Activated naive CD4-positive, alpha-beta T cell treated with anti-CD3 and anti-CD28 coated beads, Interleukin-2, amount 10 ng/mL, durations not matched to agents 7 days and 5 days (primary cell): Measurements from ENCODE around the gene HES1.

Source experiments
- CTCF ChIA-PET: fragments of 350-600 bp; sonication (Branson Sonifier 250); formaldehyde crosslinking; loops from one replicate; lab custom pipeline; 2021; ENCODE audit warnings: antibody characterized with exemption; lab: Charles Lee
- DNase-seq: peaks from one replicate; pipeline ENCODE4 v3.0.0-alpha.2; 2020
- H3K27ac Mint-ChIP-seq: one replicate; pipeline ENCODE4 v1.8.0; 2021; ENCODE audit warnings: mild to moderate bottlenecking, moderate library complexity, mixed read lengths
- H3K27me3 Mint-ChIP-seq: one replicate; pipeline ENCODE4 v1.8.0; 2021; ENCODE audit warnings: mild to moderate bottlenecking, mixed read lengths
- H3K36me3 Mint-ChIP-seq: one replicate; pipeline ENCODE4 v1.8.0; 2021; ENCODE audit warnings: mixed read lengths
- H3K4me1 Mint-ChIP-seq: one replicate; pipeline ENCODE4 v1.8.0; 2021; ENCODE audit warnings: mixed read lengths
- H3K4me3 Mint-ChIP-seq: one replicate; pipeline ENCODE4 v1.8.0; 2021; ENCODE audit warnings: mild to moderate bottlenecking, moderate library complexity, mixed read lengths
- H3K9me3 Mint-ChIP-seq: one replicate; pipeline ENCODE4 v1.8.0; 2021; ENCODE audit warnings: mixed read lengths

Gene HES1

GRCh38 chr3:194111336-194111735 lies 24.6 kb upstream of the HES1 start:
- H3K27ac Mint-ChIP-seq = no peak overlapping the region
- no peaks in the 10 kb centered on the region for H3K4me1 Mint-ChIP-seq
- H3K4me3 Mint-ChIP-seq = no peak overlapping the region
- H3K27me3 Mint-ChIP-seq = peaks cover 47% of the 10 kb centered on the region
- DNase-seq = no peak
- H3K9me3 Mint-ChIP-seq = no peaks in the 10 kb centered on the region
- H3K36me3 Mint-ChIP-seq = no peaks in the 10 kb centered on the region
- CTCF ChIA-PET = no interaction called here

- CTCF ChIA-PET = no interaction called here
- Mint-ChIP-seq H3K9me3 (no peaks in the 10 kb centered on the region), H3K4me3 (no peak overlapping the region), H3K27ac (no peak overlapping the region), H3K27me3 (peaks cover 48% of the 10 kb centered on the region), H3K4me1 (no peaks in the 10 kb centered on the region), H3K36me3 (no peaks in the 10 kb centered on the region)
- DNase-seq = no peak
Observed at GRCh38 chr3:194112120-194113106, 23.5 kb upstream of the HES1 start.

GRCh38 chr3:194114123-194114522 lies 21.8 kb upstream of the HES1 start:
- Mint-ChIP-seq H3K4me1 (no peaks in the 10 kb centered on the region), H3K4me3 (no peak overlapping the region), H3K27me3 (peaks cover 56% of the 10 kb centered on the region), H3K9me3 (no peaks in the 10 kb centered on the region), H3K36me3 (no peaks in the 10 kb centered on the region), H3K27ac (no peak overlapping the region)
- CTCF ChIA-PET = no interaction called here
- no peak for DNase-seq

GRCh38 chr3:194117104-194117845 lies 18.7 kb upstream of the HES1 start:
- CTCF ChIA-PET = no interaction called here
- no peaks in the 10 kb centered on the region for H3K9me3 Mint-ChIP-seq
- H3K4me3 Mint-ChIP-seq = no peak overlapping the region
- H3K27me3 Mint-ChIP-seq = peaks cover 63% of the 10 kb centered on the region
- no peaks in the 10 kb centered on the region for H3K36me3 Mint-ChIP-seq
- no peak for DNase-seq
- H3K27ac Mint-ChIP-seq = no peak overlapping the region
- H3K4me1 Mint-ChIP-seq = no peaks in the 10 kb centered on the region

GRCh38 chr3:194118920-194119319 lies 17.0 kb upstream of the HES1 start:
- no peak for DNase-seq
- Mint-ChIP-seq H3K4me3 (no peak overlapping the region), H3K27me3 (peaks cover 67% of the 10 kb centered on the region), H3K4me1 (no peaks in the 10 kb centered on the region), H3K36me3 (no peaks in the 10 kb centered on the region), H3K27ac (no peak overlapping the region), H3K9me3 (no peaks in the 10 kb centered on the region)
- CTCF ChIA-PET = no interaction called here

GRCh38 chr3:194119831-194120590 lies 15.9 kb upstream of the HES1 start:
- Mint-ChIP-seq H3K27me3 (peaks cover 74% of the 10 kb centered on the region), H3K27ac (no peak overlapping the region), H3K4me3 (no peak overlapping the region), H3K9me3 (no peaks in the 10 kb centered on the region), H3K4me1 (no peaks in the 10 kb centered on the region), H3K36me3 (no peaks in the 10 kb centered on the region)
- no peak for DNase-seq
- CTCF ChIA-PET = no interaction called here

- Mint-ChIP-seq H3K27me3 (peaks cover 76% of the 10 kb centered on the region), H3K4me3 (no peak overlapping the region), H3K36me3 (no peaks in the 10 kb centered on the region), H3K27ac (no peak overlapping the region), H3K4me1 (no peaks in the 10 kb centered on the region), H3K9me3 (no peaks in the 10 kb centered on the region)
- no peak for DNase-seq
- CTCF ChIA-PET = no interaction called here
Observed at GRCh38 chr3:194120789-194121770, 14.9 kb upstream of the HES1 start.

- no peaks in the 10 kb centered on the region for H3K9me3 Mint-ChIP-seq
- peaks cover 75% of the 10 kb centered on the region for H3K27me3 Mint-ChIP-seq
Observed at GRCh38 chr3:194121891-194122631, 13.9 kb upstream of the HES1 start.

GRCh38 chr3:194123726-194124125 lies 12.2 kb upstream of the HES1 start:
- Mint-ChIP-seq H3K27ac (no peak overlapping the region), H3K36me3 (no peaks in the 10 kb centered on the region), H3K4me1 (peaks cover 2% of the 10 kb centered on the region), H3K9me3 (no peaks in the 10 kb centered on the region), H3K4me3 (no peak overlapping the region), H3K27me3 (peaks cover 79% of the 10 kb centered on the region)
- CTCF ChIA-PET = no interaction called here
- no peak for DNase-seq

More at GRCh38 chr3:194121891-194122631, 13.9 kb upstream of the HES1 start:
- no peaks in the 10 kb centered on the region for H3K4me1 Mint-ChIP-seq
- CTCF ChIA-PET = no interaction called here
- H3K36me3 Mint-ChIP-seq = no peaks in the 10 kb centered on the region
- DNase-seq = no peak
- no peak overlapping the region for H3K4me3 Mint-ChIP-seq
- H3K27ac Mint-ChIP-seq = no peak overlapping the region

GRCh38 chr3:194124193-194124592 lies 11.8 kb upstream of the HES1 start:
- CTCF ChIA-PET = interaction anchor here (0.6 to 1.5 kb wide), 2 partner anchors 35 to 345 kb away, joined by 3 to 4 read pairs; no protein-coding TSS in a partner anchor
- Mint-ChIP-seq H3K27ac (no peak overlapping the region), H3K4me1 (peaks cover 2% of the 10 kb centered on the region), H3K36me3 (no peaks in the 10 kb centered on the region), H3K4me3 (no peak overlapping the region), H3K9me3 (no peaks in the 10 kb centered on the region), H3K27me3 (peaks cover 79% of the 10 kb centered on the region)
- no peak for DNase-seq

- peaks cover 83% of the 10 kb centered on the region for H3K27me3 Mint-ChIP-seq
Observed at GRCh38 chr3:194125442-194125841, 10.5 kb upstream of the HES1 start.

GRCh38 chr3:194126790-194127189 lies 9.2 kb upstream of the HES1 start:
- no peaks in the 10 kb centered on the region for H3K9me3 Mint-ChIP-seq
- H3K27ac Mint-ChIP-seq = no peak overlapping the region
- H3K4me3 Mint-ChIP-seq = no peak overlapping the region
- H3K27me3 Mint-ChIP-seq = peaks cover 88% of the 10 kb centered on the region
- CTCF ChIA-PET = no interaction called here
- peaks cover 5% of the 10 kb centered on the region for H3K36me3 Mint-ChIP-seq
- no peak for DNase-seq
- H3K4me1 Mint-ChIP-seq = peaks cover 21% of the 10 kb centered on the region

More at GRCh38 chr3:194125442-194125841, 10.5 kb upstream of the HES1 start:
- H3K9me3 Mint-ChIP-seq = no peaks in the 10 kb centered on the region
- CTCF ChIA-PET = interaction anchor here (1.5 kb wide), 1 partner anchor 346 kb away, joined by 4 read pairs; no protein-coding TSS in a partner anchor
- no peak for DNase-seq
- no peaks in the 10 kb centered on the region for H3K36me3 Mint-ChIP-seq
- H3K4me3 Mint-ChIP-seq = no peak overlapping the region
- peaks cover 8% of the 10 kb centered on the region for H3K4me1 Mint-ChIP-seq
- no peak overlapping the region for H3K27ac Mint-ChIP-seq
